Smooth muscle cell (in vitro differentiated cells): Measurements from ENCODE around the gene ARL10. TPM values are rescaled to one million over a fixed set of nuclear protein-coding genes. Genes with fewer than 3 reads are reported as not detected.

Experiments
- DNase-seq: peaks from one replicate; lab custom pipeline; 2025; ENCODE audit not compliant: unreplicated experiment; lab: John Stamatoyannopoulos, UW
- H2AFZ ChIP-seq: fragments of 200-600 bp; sonication (generic); 2 replicates; pipeline ENCODE4 v1.6.0; 2016; ENCODE audit warnings: antibody characterized with exemption, low read depth, mild to moderate bottlenecking
- H3F3A ChIP-seq: fragments of 200-600 bp; sonication (generic); 2 replicates; pipeline ENCODE4 v1.6.0; 2017; ENCODE audit warnings: antibody characterized with exemption, low read depth
- H3K27ac ChIP-seq: fragments of 200-600 bp; sonication (generic); 2 replicates; pipeline ENCODE4 v1.5.1; 2016; ENCODE audit warnings: low read depth, mild to moderate bottlenecking
- H3K27me3 ChIP-seq: fragments of 200-600 bp; sonication (generic); 2 replicates; pipeline ENCODE4 v1.6.1; 2016; ENCODE audit warnings: low read depth, mild to moderate bottlenecking
- H3K36me3 ChIP-seq: fragments of 200-600 bp; sonication (generic); 2 replicates; pipeline ENCODE4 v1.5.1; 2016; ENCODE audit warnings: low read depth
- H3K4me1 ChIP-seq: fragments of 200-600 bp; sonication (generic); 2 replicates; pipeline ENCODE4 v1.5.1; 2016; ENCODE audit warnings: low read depth
- H3K4me2 ChIP-seq: fragments of 200-600 bp; sonication (generic); 2 replicates; pipeline ENCODE4 v1.6.0; 2016; ENCODE audit warnings: mild to moderate bottlenecking
- H3K4me3 ChIP-seq: fragments of 200-600 bp; sonication (generic); 2 replicates; pipeline ENCODE4 v1.5.1; 2016; ENCODE audit warnings: mild to moderate bottlenecking
- H3K79me2 ChIP-seq: fragments of 200-600 bp; sonication (generic); 2 replicates; pipeline ENCODE4 v1.6.0; 2016; ENCODE audit warnings: low read depth, mild to moderate bottlenecking
- H3K9ac ChIP-seq: fragments of 200-600 bp; sonication (generic); 2 replicates; pipeline ENCODE4 v1.6.0; 2016; ENCODE audit warnings: low read depth
- H3K9me3 ChIP-seq: fragments of 200-600 bp; sonication (generic); replicated peaks from 2 replicates; pipeline ENCODE4 v1.5.1; 2016; ENCODE audit warnings: low read depth
- H4K20me1 ChIP-seq: fragments of 200-600 bp; sonication (generic); 2 replicates; pipeline ENCODE4 v1.6.0; 2016; ENCODE audit warnings: low read depth
- WGBS: methylation state at CpG from one replicate; pipeline ENCODE4 v1.1.7; 2016; ENCODE audit warnings: low lambda C conversion rate; 5-methylcytosine and 5-hydroxymethylcytosine counted together
- polyA plus RNA-seq: library from polyadenylated mRNA; unstranded; fragments of >200 nt; fragmentation: Nextera tagmentation; extraction: Ambion mirVana; gene quantifications from 2 replicates; pipeline ENCODE4 v1.2.1, GENCODE V29; 2016
- total RNA-seq: library from RNA; depleted of rRNA; stranded (reverse); fragments of >200 nt; gene quantifications from 2 replicates; pipeline ENCODE4 v1.2.3, GENCODE V29; 2014
- TF ChIP-seq, protein P1 (sequence below): fragments of 200-600 bp; sonication (generic); IDR thresholded peaks from 2 replicates; pipeline ENCODE4 v1.5.1; 2017; ENCODE audit warnings: borderline replicate concordance, mild to moderate bottlenecking, antibody characterized with exemption; ENCODE audit not compliant: insufficient read depth, poor library complexity, severe bottlenecking

ARL10 gene
- total and polyA plus RNA-seq, 2 experiments from 2014 or later: 5.6 to 10.7 TPM

DNA sequence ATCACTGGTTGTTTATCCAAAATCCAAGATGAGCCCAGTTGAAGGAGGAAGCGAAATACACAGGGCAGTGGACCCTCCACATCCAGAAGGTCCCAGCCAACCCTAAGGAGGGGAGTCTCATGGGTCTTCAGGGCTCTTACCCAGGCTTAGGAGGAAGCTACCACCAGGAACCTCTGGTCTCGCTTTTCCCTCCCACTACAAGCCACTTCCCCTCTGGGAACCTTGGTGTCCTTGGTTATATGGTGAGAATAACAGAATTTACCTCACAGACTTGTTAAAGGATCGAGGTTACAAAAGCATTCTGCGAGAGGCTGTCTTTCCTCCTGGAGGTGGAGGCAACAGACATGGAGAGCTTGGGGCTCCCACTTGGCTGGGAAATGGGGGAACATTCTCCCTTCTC is 26.7 kb downstream of the ARL10 start:
- Histone ChIP-seq H3F3A (no peaks in the 10 kb centered on the region), H3K4me3 (no peak overlapping the region), H3K27me3 (no peaks in the 10 kb centered on the region), H3K9ac (no peak overlapping the region), H3K27ac (no peak overlapping the region), H4K20me1 (no peaks in the 10 kb centered on the region), H3K36me3 (no peaks in the 10 kb centered on the region), H3K4me1 (peaks cover 13% of the 10 kb centered on the region), H3K9me3 (no peaks in the 10 kb centered on the region), H3K79me2 (peaks cover 12% of the 10 kb centered on the region), H3K4me2 (no peak overlapping the region), H2AFZ (no peak overlapping the region)
- TF ChIP-seq, protein P1, sequence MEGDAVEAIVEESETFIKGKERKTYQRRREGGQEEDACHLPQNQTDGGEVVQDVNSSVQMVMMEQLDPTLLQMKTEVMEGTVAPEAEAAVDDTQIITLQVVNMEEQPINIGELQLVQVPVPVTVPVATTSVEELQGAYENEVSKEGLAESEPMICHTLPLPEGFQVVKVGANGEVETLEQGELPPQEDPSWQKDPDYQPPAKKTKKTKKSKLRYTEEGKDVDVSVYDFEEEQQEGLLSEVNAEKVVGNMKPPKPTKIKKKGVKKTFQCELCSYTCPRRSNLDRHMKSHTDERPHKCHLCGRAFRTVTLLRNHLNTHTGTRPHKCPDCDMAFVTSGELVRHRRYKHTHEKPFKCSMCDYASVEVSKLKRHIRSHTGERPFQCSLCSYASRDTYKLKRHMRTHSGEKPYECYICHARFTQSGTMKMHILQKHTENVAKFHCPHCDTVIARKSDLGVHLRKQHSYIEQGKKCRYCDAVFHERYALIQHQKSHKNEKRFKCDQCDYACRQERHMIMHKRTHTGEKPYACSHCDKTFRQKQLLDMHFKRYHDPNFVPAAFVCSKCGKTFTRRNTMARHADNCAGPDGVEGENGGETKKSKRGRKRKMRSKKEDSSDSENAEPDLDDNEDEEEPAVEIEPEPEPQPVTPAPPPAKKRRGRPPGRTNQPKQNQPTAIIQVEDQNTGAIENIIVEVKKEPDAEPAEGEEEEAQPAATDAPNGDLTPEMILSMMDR: no peak
- no peak for DNase-seq
- 95% methylated on average over 4 of the region's 4 CpGs for WGBS

DNA sequence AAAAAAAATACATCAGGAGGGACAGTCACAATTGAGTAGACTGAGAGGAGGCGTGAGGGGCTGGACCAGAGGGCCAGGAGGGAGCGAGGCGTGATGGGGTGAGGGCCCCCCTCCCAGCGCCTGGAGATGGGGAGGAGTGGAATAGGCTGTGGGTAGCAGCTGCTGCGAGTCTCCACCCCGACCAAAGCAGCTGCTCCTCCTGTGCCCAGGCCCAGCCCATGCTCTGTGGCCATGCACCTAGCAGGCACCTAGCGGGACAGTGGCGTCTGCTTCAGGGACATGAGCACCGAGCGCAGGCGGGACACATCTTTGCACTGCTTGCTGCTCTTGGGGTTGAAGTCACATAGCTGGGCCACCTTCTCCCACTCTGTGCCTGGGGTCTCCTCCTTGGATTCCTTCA is 27.2 kb downstream of the ARL10 start:
- H3K4me3 ChIP-seq: no peak overlapping the region
- H3K9me3 ChIP-seq: no peaks in the 10 kb centered on the region
- TF ChIP-seq, protein P1: no peak
- no peaks in the 10 kb centered on the region for H3K36me3 ChIP-seq
- H3K4me2 ChIP-seq: no peak overlapping the region
- no peak for DNase-seq
- H3K9ac ChIP-seq: no peak overlapping the region
- no peak overlapping the region for H2AFZ ChIP-seq
- peaks cover 6% of the 10 kb centered on the region for H3K79me2 ChIP-seq
- H3K27me3 ChIP-seq: no peaks in the 10 kb centered on the region
- H3K27ac ChIP-seq: no peak overlapping the region
- whole genome bisulfite sequencing: 97% methylated on average over 11 of the region's 11 CpGs
- no peaks in the 10 kb centered on the region for H3F3A ChIP-seq
- no peaks in the 10 kb centered on the region for H4K20me1 ChIP-seq
- H3K4me1 ChIP-seq: peaks cover 7% of the 10 kb centered on the region

DNA sequence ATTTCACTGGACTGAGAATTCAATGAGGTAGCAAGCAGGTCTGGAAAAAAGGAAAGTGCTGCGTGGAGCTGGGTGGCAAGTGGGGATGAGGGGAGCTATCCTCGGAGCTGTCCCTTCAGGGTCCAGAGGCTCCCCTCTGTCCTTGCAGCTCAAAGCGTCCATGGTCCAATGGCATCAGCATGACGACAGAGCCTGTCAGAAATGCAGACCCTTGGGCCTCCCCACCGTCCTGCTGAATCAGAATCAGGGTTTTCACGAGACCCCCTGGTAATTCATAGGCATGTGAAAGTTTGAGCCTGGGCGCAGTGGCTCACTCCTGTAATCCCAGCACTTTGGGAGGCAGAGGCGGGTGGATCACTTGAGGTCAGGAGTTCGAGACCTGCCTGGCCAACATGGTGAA is 28.8 kb downstream of the ARL10 start:
- no peak overlapping the region for H2AFZ ChIP-seq
- WGBS: 92% methylated on average over 9 of the region's 9 CpGs
- H3K4me3 ChIP-seq: no peak overlapping the region
- DNase-seq: no peak
- H3K79me2 ChIP-seq: no peaks in the 10 kb centered on the region
- TF ChIP-seq, protein P1: no peak
- H3K27ac ChIP-seq: no peak overlapping the region
- no peaks in the 10 kb centered on the region for H3K27me3 ChIP-seq
- no peak overlapping the region for H3K4me2 ChIP-seq
- no peak overlapping the region for H3K9ac ChIP-seq
- H4K20me1 ChIP-seq: no peaks in the 10 kb centered on the region
- H3K36me3 ChIP-seq: no peaks in the 10 kb centered on the region
- H3K4me1 ChIP-seq: peaks cover 3% of the 10 kb centered on the region
- H3F3A ChIP-seq: no peaks in the 10 kb centered on the region
- no peaks in the 10 kb centered on the region for H3K9me3 ChIP-seq

DNA sequence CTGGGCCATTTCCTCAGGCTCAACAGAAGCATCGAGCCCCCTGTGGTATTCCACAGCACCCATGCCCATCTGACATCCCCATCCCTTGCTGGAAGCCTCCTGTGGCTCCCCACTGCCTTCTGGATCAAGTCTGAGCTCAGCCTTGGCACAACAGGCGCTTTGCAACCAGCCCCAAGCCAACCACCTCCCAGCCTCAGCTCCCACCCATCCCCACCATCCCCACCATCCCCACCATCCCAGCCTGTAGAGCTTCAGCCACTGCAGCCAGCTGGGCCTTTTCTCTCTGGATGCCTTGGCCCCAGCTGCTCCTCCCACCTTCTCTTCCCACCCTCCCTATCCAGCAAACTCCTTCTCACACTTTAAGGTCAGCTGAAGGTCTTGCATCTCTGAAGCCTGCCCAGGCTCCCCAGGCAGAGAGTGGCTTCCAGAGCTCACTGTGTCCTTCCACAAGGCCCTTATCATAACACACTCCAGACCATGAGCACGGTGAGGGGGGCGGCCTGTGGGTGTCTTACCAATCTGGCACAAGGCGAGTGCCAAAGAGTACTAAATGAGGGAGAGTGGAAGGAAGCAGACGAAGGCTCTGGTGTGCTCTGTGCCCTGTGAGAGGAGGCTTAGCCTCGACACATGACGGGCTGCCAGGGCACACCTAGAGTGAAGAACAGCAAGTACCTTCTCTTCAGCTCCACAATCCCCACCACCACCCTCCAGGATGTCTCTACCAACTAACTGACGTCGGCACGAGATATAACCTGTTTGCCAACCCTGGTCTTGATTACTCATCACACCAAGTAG is 29.8 kb downstream of the ARL10 start:
- WGBS: 92% methylated on average over 10 of the region's 11 CpGs
- DNase-seq: no peak
- no peak overlapping the region for H3K4me3 ChIP-seq
- no peaks in the 10 kb centered on the region for H4K20me1 ChIP-seq
- TF ChIP-seq, protein P1: no peak
- no peaks in the 10 kb centered on the region for H3K36me3 ChIP-seq
- no peaks in the 10 kb centered on the region for H3K4me1 ChIP-seq
- no peaks in the 10 kb centered on the region for H3K79me2 ChIP-seq
- H3F3A ChIP-seq: no peaks in the 10 kb centered on the region
- H3K27me3 ChIP-seq: no peaks in the 10 kb centered on the region
- H3K27ac ChIP-seq: no peak overlapping the region
- no peak overlapping the region for H3K4me2 ChIP-seq
- H3K9me3 ChIP-seq: no peaks in the 10 kb centered on the region
- no peak overlapping the region for H3K9ac ChIP-seq
- no peak overlapping the region for H2AFZ ChIP-seq
